Measurements from ENCODE around the gene DIABLO.

DNA sequence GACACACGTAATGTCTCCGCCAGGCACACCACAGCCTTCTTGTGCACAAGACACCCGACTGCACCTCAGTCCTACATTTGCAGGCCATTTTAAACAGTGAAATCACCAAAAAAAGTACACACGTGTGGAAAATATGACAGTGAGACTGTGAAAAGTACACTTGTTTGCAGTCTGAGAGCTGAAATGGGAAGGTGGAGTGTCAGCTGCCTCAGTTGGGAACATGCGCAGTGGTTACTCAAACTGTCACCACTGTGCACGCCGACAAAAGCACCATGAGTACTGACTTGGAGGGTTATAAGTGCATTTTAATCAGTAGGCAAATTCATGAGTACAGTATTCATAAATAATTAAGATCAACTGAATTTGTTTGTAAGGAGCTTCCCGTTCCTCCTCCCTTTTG lies 24.7 kb upstream of the DIABLO start:
- TF ChIP-seq EZH2 (IDR thresholded peaks at IDR 0.05; ENCODE audit: insufficient read depth, low read length), result no peak
- TF ChIP-seq, protein P1, sequence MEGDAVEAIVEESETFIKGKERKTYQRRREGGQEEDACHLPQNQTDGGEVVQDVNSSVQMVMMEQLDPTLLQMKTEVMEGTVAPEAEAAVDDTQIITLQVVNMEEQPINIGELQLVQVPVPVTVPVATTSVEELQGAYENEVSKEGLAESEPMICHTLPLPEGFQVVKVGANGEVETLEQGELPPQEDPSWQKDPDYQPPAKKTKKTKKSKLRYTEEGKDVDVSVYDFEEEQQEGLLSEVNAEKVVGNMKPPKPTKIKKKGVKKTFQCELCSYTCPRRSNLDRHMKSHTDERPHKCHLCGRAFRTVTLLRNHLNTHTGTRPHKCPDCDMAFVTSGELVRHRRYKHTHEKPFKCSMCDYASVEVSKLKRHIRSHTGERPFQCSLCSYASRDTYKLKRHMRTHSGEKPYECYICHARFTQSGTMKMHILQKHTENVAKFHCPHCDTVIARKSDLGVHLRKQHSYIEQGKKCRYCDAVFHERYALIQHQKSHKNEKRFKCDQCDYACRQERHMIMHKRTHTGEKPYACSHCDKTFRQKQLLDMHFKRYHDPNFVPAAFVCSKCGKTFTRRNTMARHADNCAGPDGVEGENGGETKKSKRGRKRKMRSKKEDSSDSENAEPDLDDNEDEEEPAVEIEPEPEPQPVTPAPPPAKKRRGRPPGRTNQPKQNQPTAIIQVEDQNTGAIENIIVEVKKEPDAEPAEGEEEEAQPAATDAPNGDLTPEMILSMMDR (IDR thresholded peaks at IDR 0.05; ENCODE audit: insufficient read depth, low read depth, low read length), result no peak

All from astrocyte (in vitro differentiated cells and primary cell).